DMS153 (cell line): ENCODE data around the gene DDX3Y.

Experiments used
- DNase-seq: peaks from one replicate; lab custom pipeline; 2025; lab: John Stamatoyannopoulos, UW

DDX3Y gene

DNA sequence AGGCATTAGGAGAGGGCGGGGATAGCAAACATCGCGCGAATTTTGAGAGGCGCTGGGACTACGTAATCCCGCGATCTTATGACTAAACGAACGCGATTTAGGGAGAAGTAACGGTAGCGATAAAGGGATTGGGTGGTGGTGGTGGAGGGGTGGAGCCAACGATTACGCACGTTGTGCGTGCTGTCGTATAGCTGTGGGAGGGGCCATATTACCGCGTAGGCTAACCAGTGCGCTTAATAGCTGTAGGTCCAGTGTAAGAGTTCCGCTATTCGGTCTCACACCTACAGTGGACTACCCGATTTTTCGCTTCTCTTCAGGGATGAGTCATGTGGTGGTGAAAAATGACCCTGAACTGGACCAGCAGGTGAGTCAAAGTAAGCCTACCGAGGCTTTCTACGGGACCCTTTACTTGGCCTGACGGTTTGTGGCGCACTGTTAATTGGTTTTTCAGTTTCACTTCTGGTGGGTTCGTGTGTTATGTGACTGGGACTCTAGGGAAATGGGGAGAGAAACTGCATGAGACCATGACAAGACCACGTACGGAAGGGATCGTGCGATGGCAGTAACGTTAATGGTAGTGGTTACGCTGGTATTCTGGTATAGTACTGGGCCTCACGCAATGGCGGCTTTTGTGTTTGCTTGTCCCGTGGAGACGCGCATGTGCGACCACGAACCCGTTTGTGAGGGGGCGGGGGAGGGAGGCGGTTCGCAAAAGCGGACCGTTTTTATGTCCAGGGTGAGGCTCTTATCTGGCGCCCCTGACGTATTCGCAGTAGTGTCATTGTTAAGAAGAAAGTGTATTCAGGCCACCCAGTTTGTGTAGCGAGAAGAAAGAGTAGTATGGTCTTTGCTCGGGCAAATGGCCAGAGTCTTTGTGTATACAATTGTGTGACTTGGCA is at the start of gene DDX3Y:
Gene DDX3Y, plus strand, starts transcription at position 251 of the 899 bp plus-strand sequence. Its CDS starts 69 bp downstream, at position 320.
- DNase-seq = no peak

DNA sequence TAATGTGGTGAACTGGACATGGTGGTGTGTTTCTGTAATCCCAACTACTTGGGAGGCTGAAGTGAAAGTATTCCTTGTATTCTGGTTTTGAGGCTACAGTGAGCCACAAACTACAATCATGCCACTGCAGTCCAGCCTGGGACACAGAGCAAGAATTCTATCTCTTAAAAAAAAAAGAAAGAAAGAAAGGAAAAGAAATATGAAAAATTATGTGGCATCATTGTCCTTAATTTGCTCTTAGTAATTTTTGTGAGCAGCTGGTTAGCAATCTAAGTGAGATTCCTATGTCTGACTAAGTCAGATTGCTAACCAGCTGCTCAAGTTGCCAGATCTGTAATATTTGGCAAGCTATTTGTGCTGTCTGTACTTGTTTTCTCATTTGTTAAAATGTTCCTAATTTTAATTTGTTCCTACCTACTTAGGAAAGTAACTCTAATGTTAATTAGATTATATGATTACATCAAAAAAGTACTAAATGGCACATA is 48.8 kb upstream of the DDX3Y start:
- DNase-seq = no peak

DNA sequence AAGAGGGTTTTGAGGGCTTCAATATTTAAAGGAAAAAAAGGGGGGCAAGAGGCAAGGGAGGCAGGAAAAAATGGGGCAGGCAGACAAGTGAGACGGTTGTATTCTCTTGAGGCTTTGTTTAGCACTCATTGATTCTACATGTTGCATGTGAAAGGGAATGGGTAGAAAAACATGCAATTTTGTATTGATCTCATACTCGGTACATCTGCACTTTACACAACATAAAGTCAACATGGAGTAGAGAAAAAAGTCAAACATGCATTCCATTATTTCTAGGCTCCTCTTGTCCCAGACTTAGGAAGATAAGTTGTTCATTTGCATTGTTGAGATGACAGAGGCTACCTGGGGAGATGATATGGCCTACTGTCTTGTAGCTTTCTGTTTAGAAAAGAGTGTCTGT is 36.7 kb upstream of the DDX3Y start:
- DNase-seq = no peak

DNA sequence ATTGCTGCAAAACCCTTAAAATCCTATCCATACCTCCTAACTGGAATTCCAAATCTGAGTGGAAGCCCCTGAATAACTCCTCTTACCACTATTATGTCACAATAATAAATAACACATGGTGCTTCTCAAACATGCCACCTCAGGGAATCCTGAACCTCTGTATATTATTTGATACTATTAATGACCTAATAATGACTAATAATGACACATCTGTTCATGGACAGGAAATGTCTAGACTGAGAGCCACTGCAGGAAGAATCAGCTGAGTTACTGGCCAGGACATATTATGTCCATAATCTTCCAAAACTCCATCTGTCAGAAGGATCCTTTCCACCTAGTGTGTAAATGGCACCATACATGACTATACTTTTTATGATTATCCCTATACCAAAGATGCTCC is 7.7 kb upstream of the DDX3Y start:
- DNase-seq = no peak

DNA sequence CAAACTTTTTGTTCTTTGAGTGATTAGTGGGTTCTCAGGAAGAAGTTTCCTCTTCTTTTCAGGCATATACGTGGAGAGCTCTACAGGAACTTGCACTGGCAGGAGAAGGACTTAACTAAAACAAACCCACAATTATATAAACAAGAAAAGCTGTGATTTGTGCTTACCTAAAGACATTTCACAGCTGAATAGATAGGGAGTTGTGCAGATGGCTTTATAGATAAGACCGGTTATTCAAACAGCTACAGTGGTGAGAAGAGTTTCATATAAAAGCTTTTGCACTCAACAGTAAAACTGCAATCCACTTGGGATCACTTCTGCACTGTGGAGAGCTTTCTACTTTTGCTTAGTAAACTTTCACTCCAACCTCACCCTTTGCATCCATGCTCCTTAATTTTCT is 6.1 kb upstream of the DDX3Y start:
- no peak for DNase-seq

DNA sequence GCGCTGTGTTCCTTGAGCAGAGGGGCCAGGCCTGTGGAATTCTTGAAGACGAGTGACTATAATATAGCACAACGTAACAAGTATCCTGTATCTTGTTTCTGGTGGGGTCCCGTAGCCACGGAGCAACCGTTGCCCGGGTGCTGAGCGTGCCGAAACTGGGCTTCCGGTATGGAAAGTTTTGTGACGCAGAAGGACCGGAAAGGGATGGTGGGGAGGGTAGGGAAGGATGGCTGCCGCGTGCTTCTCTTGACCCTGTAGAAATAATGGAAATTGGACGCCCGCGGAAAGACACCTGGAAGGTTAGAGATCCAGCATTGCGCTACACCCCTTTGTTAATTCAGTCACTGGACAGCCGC is 827 bp downstream of the DDX3Y start:
- DNase-seq = no peak

DNA sequence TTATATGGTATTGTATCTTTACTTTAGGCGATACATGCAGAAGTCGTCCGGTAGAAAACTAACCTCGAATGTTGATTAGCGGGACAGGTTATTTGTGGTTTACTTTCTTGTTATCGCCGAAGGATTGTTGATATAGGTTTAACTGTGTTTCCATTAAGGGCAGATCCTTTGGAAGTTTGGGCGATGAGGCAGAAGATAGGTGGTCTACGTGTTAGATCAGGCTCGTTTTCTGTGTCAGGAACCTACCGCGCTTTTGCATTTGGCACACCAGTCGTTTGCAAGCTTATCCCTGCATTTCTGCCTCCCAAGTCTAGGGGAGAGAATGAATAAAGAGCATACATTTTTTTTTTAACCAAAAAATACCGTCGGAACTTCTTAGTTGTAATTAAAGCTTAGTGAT is 1.2 kb downstream of the DDX3Y start:
- no peak for DNase-seq

DNA sequence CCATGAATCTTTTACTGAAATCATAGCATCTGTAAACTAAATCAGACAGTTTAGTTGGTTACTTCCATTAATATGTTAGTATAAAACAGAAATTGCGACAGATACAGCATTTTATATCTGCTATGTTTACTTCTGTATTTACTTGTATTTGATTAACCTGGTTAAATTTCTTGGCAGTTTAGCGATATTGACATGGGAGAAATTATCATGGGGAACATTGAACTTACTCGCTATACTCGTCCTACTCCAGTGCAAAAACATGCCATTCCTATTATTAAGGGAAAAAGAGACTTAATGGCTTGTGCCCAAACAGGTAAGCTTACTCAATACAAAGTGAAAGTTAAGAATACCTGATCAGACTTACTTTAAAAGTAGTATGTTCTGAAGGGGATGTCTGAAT is 8.9 kb downstream of the DDX3Y start:
- no peak for DNase-seq

DNA sequence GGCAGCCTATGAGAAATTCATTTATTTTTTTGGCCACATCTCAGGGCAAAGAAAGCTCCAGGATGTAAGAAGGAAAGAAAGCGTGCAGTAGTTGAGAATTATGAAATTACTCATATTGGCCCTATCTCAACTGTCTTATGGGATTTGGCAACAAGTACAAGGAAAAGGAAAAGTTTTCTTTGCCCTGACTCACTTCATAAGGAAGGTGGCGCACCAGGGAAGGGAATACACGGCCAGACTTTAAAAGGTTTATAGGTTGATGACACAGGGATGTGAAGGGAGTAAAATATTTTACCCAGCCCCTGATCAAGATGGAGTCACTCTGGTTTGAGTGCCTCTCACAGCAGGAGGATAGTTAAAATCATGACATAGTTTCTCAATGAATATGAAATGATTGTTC is 23.4 kb downstream of the DDX3Y start:
- no peak for DNase-seq

DNA sequence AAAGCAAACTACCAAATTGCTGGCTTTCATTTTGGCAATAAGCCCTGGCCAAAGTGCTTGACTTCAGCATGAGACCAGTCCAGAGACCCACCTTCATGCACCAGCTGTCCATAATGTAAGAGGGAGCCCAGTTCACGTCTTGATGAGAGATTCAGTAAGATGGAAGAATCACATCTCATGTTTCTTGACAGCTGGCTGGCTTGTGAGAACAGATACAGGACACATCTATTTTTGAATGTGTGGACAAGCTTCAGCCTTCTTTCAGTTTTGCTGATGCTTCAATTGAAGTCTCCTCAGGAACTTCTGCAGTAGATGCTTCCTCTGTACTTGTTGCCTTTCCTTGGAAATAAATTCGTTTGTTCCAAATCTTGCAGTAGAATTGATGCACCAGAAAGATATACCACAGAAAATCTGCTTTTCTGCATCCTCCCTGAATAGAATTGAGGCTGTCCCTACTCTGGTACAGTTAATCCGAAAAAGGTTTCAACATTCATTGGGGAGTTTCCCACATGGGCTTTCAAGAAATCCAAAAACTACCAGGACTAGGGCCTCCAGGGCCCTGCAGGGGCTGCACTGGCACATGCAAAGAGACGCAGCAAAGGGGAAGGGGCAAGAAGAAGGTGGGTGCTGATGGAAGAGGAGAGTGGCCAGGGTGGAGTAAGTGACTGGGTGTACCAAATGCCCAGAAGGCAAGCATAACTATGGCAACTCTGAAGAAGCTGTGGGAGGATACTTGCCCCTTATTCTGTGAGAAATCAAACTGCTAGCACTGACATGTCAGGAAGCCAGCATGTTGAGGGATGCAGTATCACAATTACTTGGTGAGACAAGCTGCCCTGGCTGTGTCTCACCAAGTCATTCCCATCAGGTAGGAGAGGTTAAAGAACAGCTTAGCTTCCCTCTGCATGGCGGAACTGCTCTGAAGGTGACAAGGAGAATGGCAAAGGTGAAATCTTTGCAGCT is 37.3 kb downstream of the DDX3Y start:
- DNase-seq = no peak
